Hematopoietic multipotent progenitor cell treated with erythropoietin and hydrocortisone succinate and interleukin-3 and kit ligand, for 8 days (in vitro differentiated cells): ENCODE results near the gene MXI1.
"Not testable (repeated sequence)": the region's sequence is repeated elsewhere in the genome, so short reads cannot be mapped to it uniquely, and the experiment has no call there.

Experiments used
- DNase-seq: peaks from one replicate; pipeline ENCODE4 v3.0.0-alpha.2; 2015

The MXI1 gene

GRCh38 chr10:110181911-110182310 is 25.5 kb upstream of the MXI1 start:
- no peak for DNase-seq

GRCh38 chr10:110184398-110184797 is 23.0 kb upstream of the MXI1 start:
- DNase-seq: no peak

- DNase-seq: not testable (repeated sequence)
Observed at GRCh38 chr10:110185646-110186182, 21.7 kb upstream of the MXI1 start.

GRCh38 chr10:110190170-110190569 is 17.2 kb upstream of the MXI1 start:
- DNase-seq: no peak

- DNase-seq: peak; percentile 73
Observed at GRCh38 chr10:110192552-110192951, 14.9 kb upstream of the MXI1 start.

- no peak for DNase-seq
Observed at GRCh38 chr10:110200503-110200902, 6.9 kb upstream of the MXI1 start.

- not testable (repeated sequence) for DNase-seq
Observed at GRCh38 chr10:110201046-110201445, 6.4 kb upstream of the MXI1 start.

GRCh38 chr10:110203500-110204455 is 3.6 kb upstream of the MXI1 start:
- no peak for DNase-seq

- DNase-seq: no peak
Observed at GRCh38 chr10:110205051-110205675, 2.2 kb upstream of the MXI1 start.

- peak; percentile 50 for DNase-seq
Observed at GRCh38 chr10:110207805-110208613, 604 bp downstream of the MXI1 start.

GRCh38 chr10:110208614-110209453 is 1.4 kb downstream of the MXI1 start:
- peak; percentile 70 for DNase-seq

- peak; percentile 59 for DNase-seq
Observed at GRCh38 chr10:110209454-110209925, 2.1 kb downstream of the MXI1 start.

- DNase-seq: peak; percentile 21
Observed at GRCh38 chr10:110209926-110210673, 2.7 kb downstream of the MXI1 start.

- peak; percentile 98 for DNase-seq
Observed at GRCh38 chr10:110210674-110211464, 3.5 kb downstream of the MXI1 start.

- no peak for DNase-seq
Observed at GRCh38 chr10:110211465-110211843, 4.0 kb downstream of the MXI1 start.

GRCh38 chr10:110212119-110213006 is 5.0 kb downstream of the MXI1 start:
- peak; percentile 80 for DNase-seq

- peak; percentile 62 for DNase-seq
Observed at GRCh38 chr10:110214371-110214826, 7.0 kb downstream of the MXI1 start.

GRCh38 chr10:110215286-110216170 is 8.1 kb downstream of the MXI1 start:
- DNase-seq: peak; percentile 26
